SK-N-SH (cell line): Measurements from ENCODE around the gene ERC1. TPM values are rescaled to one million over a fixed set of nuclear protein-coding genes. Genes with fewer than 3 reads are reported as not detected.
A peak's percentile ranks its signal among the peaks of the same experiment; 100 is the strongest.

Experiments used
- CTCF ChIA-PET: fragments of 300-600, 350-600 bp; formaldehyde crosslinking; extraction: SDS; loops from one replicate; lab custom pipeline; 2021; lab: Yijun Ruan, JAX
- POLR2A ChIA-PET: fragments of 350-600 bp; sonication (Branson Sonifier 250); formaldehyde crosslinking; extraction: SDS; loops from one replicate; lab custom pipeline; 2020; ENCODE audit warnings: antibody characterized with exemption, inconsistent platforms; lab: Yijun Ruan, JAX
- DNase-seq: peaks from one replicate; pipeline ENCODE4 v3.0.0; 2012
- H2AFZ ChIP-seq: fragments of 200-600 bp; sonication (generic); 2 replicates; pipeline ENCODE4 v1.8.1; 2016; ENCODE audit warnings: antibody characterized with exemption, mild to moderate bottlenecking, low read depth
- H3F3A ChIP-seq: fragments of 200-600 bp; sonication (generic); replicated peaks from 2 replicates; pipeline ENCODE3; 2016; ENCODE audit warnings: antibody characterized with exemption, mild to moderate bottlenecking; ENCODE audit not compliant: insufficient read depth
- H3K27ac ChIP-seq, 2 experiments: fragments of 200-500 bp in 1 of 2; fragments of 200-600 bp in 1 of 2; sonication (Bioruptor generic) in 1 of 2; sonication (generic), shearing (Covaris generic) in 1 of 2; 2 replicates each; pipeline versions ENCODE4 v1.5.1 to v1.6.1; 2014 to 2016; ENCODE audit warnings: low read depth in 2 of 2, inconsistent platforms in 1 of 2, low read length in 1 of 2, mild to moderate bottlenecking in 1 of 2, mixed read lengths in 1 of 2
- H3K27me3 ChIP-seq: fragments of 200-600 bp; sonication (generic), shearing (Covaris generic); 2 replicates; pipeline ENCODE4 v1.6.1; 2016; ENCODE audit warnings: mixed run types; ENCODE audit not compliant: insufficient read depth
- H3K36me3 ChIP-seq, 2 experiments: fragments of 200-500 bp in 1 of 2; fragments of 200-600 bp in 1 of 2; sonication (Bioruptor generic) in 1 of 2; sonication (generic) in 1 of 2; replicated peaks in 1 of 2; 2 replicates each; pipeline versions ENCODE3 to v1.5.1; 2014 to 2016; ENCODE audit warnings: low read length in 1 of 2, mild to moderate bottlenecking in 1 of 2; ENCODE audit not compliant: insufficient read depth in 2 of 2, control insufficient read depth in 1 of 2
- H3K4me1 ChIP-seq, 2 experiments: fragments of 200-500 bp in 1 of 2; fragments of 200-600 bp in 1 of 2; sonication (Bioruptor generic) in 1 of 2; sonication (generic), shearing (Covaris generic) in 1 of 2; 2 replicates each; pipeline versions ENCODE4 v1.5.1 to v1.6.1; 2014 to 2016; ENCODE audit warnings: low read depth in 1 of 2, low read length in 1 of 2, mixed run types in 1 of 2; ENCODE audit not compliant: insufficient read depth in 2 of 2, control insufficient read depth in 1 of 2
- H3K4me2 ChIP-seq: fragments of 200-600 bp; sonication (generic), shearing (Covaris generic); 2 replicates; pipeline ENCODE4 v1.6.1; 2017; ENCODE audit warnings: mixed run types
- H3K4me3 ChIP-seq, 2 experiments: fragments of 200-500 bp in 1 of 2; fragments of 200-600 bp in 1 of 2; sonication (Bioruptor generic) in 1 of 2; sonication (generic), shearing (Covaris generic) in 1 of 2; 2 replicates each; pipeline versions ENCODE4 v1.5.1 to v1.8.1; 2014 to 2016; ENCODE audit warnings: low read depth in 2 of 2, inconsistent platforms in 1 of 2, low read length in 1 of 2, mild to moderate bottlenecking in 1 of 2, mixed read lengths in 1 of 2, moderate library complexity in 1 of 2
- H3K79me2 ChIP-seq: fragments of 200-600 bp; sonication (generic); 2 replicates; pipeline ENCODE4 v1.8.1; 2017; ENCODE audit warnings: mild to moderate bottlenecking; ENCODE audit not compliant: insufficient read depth
- H3K9ac ChIP-seq: fragments of 200-600 bp; sonication (generic); 2 replicates; pipeline ENCODE4 v1.6.1; 2017; ENCODE audit warnings: mixed run types
- H3K9me2 ChIP-seq: fragments of 200-600 bp; sonication (generic); 2 replicates; pipeline ENCODE4 v1.6.1; 2017; ENCODE audit warnings: mixed run types
- H3K9me3 ChIP-seq: fragments of 200-600 bp; sonication (generic); 2 replicates; pipeline ENCODE4 v1.6.1; 2017; ENCODE audit warnings: mixed run types, mild to moderate bottlenecking, moderate library complexity
- H4K20me1 ChIP-seq: fragments of 200-600 bp; sonication (generic); 2 replicates; pipeline ENCODE4 v1.6.1; 2017; ENCODE audit warnings: mild to moderate bottlenecking, mixed run types; ENCODE audit not compliant: insufficient read depth
- EP300 ChIP-seq, 2 experiments: IDR thresholded peaks; 2 replicates each; pipeline versions ENCODE4 v1.4.0 to v1.6.1; 2012; ENCODE audit warnings: borderline replicate concordance in 1 of 2, low read depth in 1 of 2, low read length in 1 of 2
- FOSL2 ChIP-seq: IDR thresholded peaks from 2 replicates; pipeline ENCODE4 v1.4.0; 2012; ENCODE audit warnings: low read depth, mild to moderate bottlenecking, moderate library complexity, borderline replicate concordance
- FOXM1 ChIP-seq: IDR thresholded peaks from 2 replicates; pipeline ENCODE4 v1.4.0; 2012; ENCODE audit warnings: low read depth, mild to moderate bottlenecking
- RCOR1 ChIP-seq: fragments of 150-350 bp; IDR thresholded peaks from 2 replicates; pipeline ENCODE4 v1.6.1; 2017; ENCODE audit warnings: antibody characterized with exemption, low read length
- REST ChIP-seq: IDR thresholded peaks from 2 replicates; pipeline ENCODE4 v1.6.1; 2012; ENCODE audit warnings: mild to moderate bottlenecking, low read depth, low read length, moderate library complexity
- SIN3A ChIP-seq: IDR thresholded peaks from 2 replicates; pipeline ENCODE4 v1.6.1; 2012; ENCODE audit warnings: low read depth, mild to moderate bottlenecking, low read length, moderate library complexity, borderline replicate concordance
- TAF1 ChIP-seq: IDR thresholded peaks from 2 replicates; pipeline ENCODE4 v1.6.1; 2012; ENCODE audit warnings: low read depth, mild to moderate bottlenecking, low read length, moderate library complexity, borderline replicate concordance
- TCF12 ChIP-seq: IDR thresholded peaks from 2 replicates; pipeline ENCODE4 v1.4.0; 2012
- WGBS: methylation state at CpG from one replicate; pipeline ENCODE4 v1.1.6; 2017; ENCODE audit warnings: low lambda C conversion rate; 5-methylcytosine and 5-hydroxymethylcytosine counted together
- polyA plus RNA-seq, 3 experiments: library from polyadenylated mRNA; depleted of rRNA; stranded (reverse); fragments of >200 nt; gene quantifications; 2 replicates each; pipeline ENCODE4 v1.2.3, GENCODE V29; 2012
- TF ChIP-seq, protein P1 (sequence below): fragments of 200-600 bp; sonication (generic); IDR thresholded peaks from 2 replicates; pipeline ENCODE4 v1.6.1; 2017; ENCODE audit warnings: antibody characterized with exemption, mild to moderate bottlenecking, moderate library complexity

Gene ERC1
- polyA plus RNA-seq, 1 of the 3 experiments (the other 2 are of a cell fraction), result 7.5 TPM

DNA sequence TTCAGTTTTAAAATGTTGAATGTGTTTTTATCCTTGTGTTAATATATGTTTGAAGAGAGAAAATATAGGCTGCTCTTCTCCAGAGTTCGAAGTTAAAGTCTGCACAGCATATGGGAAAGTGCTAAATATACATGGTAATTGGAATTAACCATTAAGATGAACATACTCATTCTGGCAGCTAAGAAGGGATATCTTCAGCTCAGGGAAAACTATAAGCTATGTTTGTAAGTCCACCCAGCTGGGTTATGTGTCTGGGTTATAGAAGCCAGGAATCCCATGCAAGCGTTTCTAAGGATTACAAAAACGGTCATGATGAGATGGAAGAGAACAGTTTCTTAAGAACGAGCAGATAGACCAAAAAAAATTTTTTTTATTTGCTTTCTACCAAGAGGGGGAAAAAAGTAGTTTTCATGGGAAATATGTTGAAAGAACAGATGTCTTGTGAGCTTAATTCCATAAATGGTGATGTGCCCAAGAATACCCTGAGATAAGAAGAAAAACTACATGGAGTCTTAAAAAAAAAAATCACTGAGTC is 404.5 kb downstream of the ERC1 start:
- H3K4me2 ChIP-seq, result no peak overlapping the region
- peaks cover 0 to 4% of the 10 kb centered on the region in 2 experiments for H3K36me3 ChIP-seq
- H4K20me1 ChIP-seq, result no peaks in the 10 kb centered on the region
- CTCF ChIA-PET, result no interaction called here
- no peaks in the 10 kb centered on the region for H3K4me1 ChIP-seq
- no peak overlapping the region for H3K9ac ChIP-seq
- 96% methylated on average over 4 of the region's 4 CpGs for WGBS
- no peak overlapping the region for H3K27ac ChIP-seq
- H3K9me2 ChIP-seq, result no peaks in the 10 kb centered on the region
- DNase-seq, result no peak
- no peaks in the 10 kb centered on the region for H3K79me2 ChIP-seq
- TF ChIP-seq RCOR1 (no peak), SIN3A (no peak), TAF1 (no peak), REST (no peak), FOSL2 (no peak), FOXM1 (no peak), TCF12 (no peak)
- TF ChIP-seq, all 33 proteins: peak for 0
- POLR2A ChIA-PET, result no interaction called here
- Histone ChIP-seq H3K9me3 (no peaks in the 10 kb centered on the region), H3K4me3 (no peak overlapping the region), H2AFZ (no peak overlapping the region), H3K27me3 (no peaks in the 10 kb centered on the region), H3F3A (peaks cover 5% of the 10 kb centered on the region)

GRCh38 chr12:1398673-1399072 is 407.6 kb downstream of the ERC1 start:
- ChIA-PET POLR2A (no interaction called here), CTCF (no interaction called here)
- Histone ChIP-seq H3K27me3 (no peaks in the 10 kb centered on the region), H3K4me1 (no peaks in the 10 kb centered on the region), H3K79me2 (no peaks in the 10 kb centered on the region), H3K4me2 (no peak overlapping the region), H2AFZ (no peak overlapping the region), H3K9ac (no peak overlapping the region), H4K20me1 (no peaks in the 10 kb centered on the region), H3K4me3 (no peak overlapping the region), H3K27ac (no peak overlapping the region), H3K9me2 (no peaks in the 10 kb centered on the region), H3K9me3 (no peaks in the 10 kb centered on the region), H3K36me3 (peaks cover 0 to 6% of the 10 kb centered on the region in 2 experiments), H3F3A (peaks cover 12% of the 10 kb centered on the region)
- no peak for TF ChIP-seq EP300 (IDR thresholded peaks at IDR 0.05; ENCODE audit: borderline replicate concordance in 1 of 2, low read depth in 1 of 2, low read length in 1 of 2)
- TF ChIP-seq, protein P1, sequence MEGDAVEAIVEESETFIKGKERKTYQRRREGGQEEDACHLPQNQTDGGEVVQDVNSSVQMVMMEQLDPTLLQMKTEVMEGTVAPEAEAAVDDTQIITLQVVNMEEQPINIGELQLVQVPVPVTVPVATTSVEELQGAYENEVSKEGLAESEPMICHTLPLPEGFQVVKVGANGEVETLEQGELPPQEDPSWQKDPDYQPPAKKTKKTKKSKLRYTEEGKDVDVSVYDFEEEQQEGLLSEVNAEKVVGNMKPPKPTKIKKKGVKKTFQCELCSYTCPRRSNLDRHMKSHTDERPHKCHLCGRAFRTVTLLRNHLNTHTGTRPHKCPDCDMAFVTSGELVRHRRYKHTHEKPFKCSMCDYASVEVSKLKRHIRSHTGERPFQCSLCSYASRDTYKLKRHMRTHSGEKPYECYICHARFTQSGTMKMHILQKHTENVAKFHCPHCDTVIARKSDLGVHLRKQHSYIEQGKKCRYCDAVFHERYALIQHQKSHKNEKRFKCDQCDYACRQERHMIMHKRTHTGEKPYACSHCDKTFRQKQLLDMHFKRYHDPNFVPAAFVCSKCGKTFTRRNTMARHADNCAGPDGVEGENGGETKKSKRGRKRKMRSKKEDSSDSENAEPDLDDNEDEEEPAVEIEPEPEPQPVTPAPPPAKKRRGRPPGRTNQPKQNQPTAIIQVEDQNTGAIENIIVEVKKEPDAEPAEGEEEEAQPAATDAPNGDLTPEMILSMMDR, result peak; percentile 18; the same call in 1 of the 2 replicates
- 99% methylated on average over 3 of the region's 3 CpGs for WGBS
- no peak for DNase-seq
